Heart left ventricle (tissue), 13 donors: ENCODE data around the gene DNAH12.

Source experiments
- CTCF ChIP-seq, 12 donors: fragments of 200-600 bp; sonication (generic) in 4 of 12; IDR thresholded peaks; one replicate each; pipeline versions ENCODE4 v1.5.0 to v1.8.0; 2018 to 2022; ENCODE audit warnings: antibody characterized with exemption in 12 of 12, mild to moderate bottlenecking in 5 of 12
- POLR2A ChIP-seq, 2 donors: fragments of 450-650 bp; IDR thresholded peaks; one replicate each; pipeline ENCODE4 v1.6.1; 2017; ENCODE audit warnings: antibody characterized with exemption in 2 of 2, mild to moderate bottlenecking in 2 of 2, moderate library complexity in 2 of 2
- donor health status: ischemic (EF 13 %, LVEDD 7.1; RV severe dilation, severe dysfunction).
- donor health status: DM: no; HTN: yes; CAD: no.
- donor health status: DM: no; HTN: no; CAD: no.
- donor health status: ischemic (EF 25% LVEDD 6.9; RV normal size, moderate dysfunction).
- donor health status: ischemic (EF 25% LVEDD 5.7; RV mildly dilated, moderate dysfunction).
- donor health status: ischemic (EF 35%, LVEDD 5.7; RV mildly dilated, moderate dysfunction).
- donor health status: nonischemic (EF 11% LVEDD 7.7; RV severe dilation, severe dysfunction).
- donor health status: DM: yes; HTN: yes; CAD: no.
- donor health status: PGD.
- donor health status: ischemic (EF 29% LVEDD 5.4; RV normal size, mild dysfunction).
- donor health status: nonischemic (EF 23%, LVEDD 6.1; RV moderate dilation, normal function).

GRCh38 chr3:57423335-57423734 lies 120.8 kb downstream of the DNAH12 start:
- TF ChIP-seq CTCF (IDR thresholded peaks at IDR 0.05) (no peak), POLR2A (IDR thresholded peaks at IDR 0.05) (no peak)
